Mesothelial cell of epicardium (in vitro differentiated cells): ENCODE measurements around the gene PCDHGA2. TPM values are rescaled to one million over a fixed set of nuclear protein-coding genes. Genes with fewer than 3 reads are reported as not detected.

Source experiments
- DNase-seq, 2 experiments: peaks; one replicate each; pipeline ENCODE4 v3.0.0; 2021; ENCODE audit warnings: low spot score in 2 of 2; ENCODE audit not compliant: unreplicated experiment in 2 of 2
- H3K27ac Mint-ChIP-seq: 2 replicates; pipeline ENCODE4 v1.8.0; 2021; ENCODE audit warnings: mixed read lengths
- H3K27me3 Mint-ChIP-seq: 2 replicates; pipeline ENCODE4 v1.8.0; 2021; ENCODE audit warnings: low read depth, mixed read lengths
- H3K36me3 Mint-ChIP-seq: 2 replicates; pipeline ENCODE4 v1.8.0; 2021; ENCODE audit warnings: mixed read lengths
- H3K4me1 Mint-ChIP-seq: 2 replicates; pipeline ENCODE4 v1.8.0; 2021; ENCODE audit warnings: mixed read lengths
- H3K4me3 Mint-ChIP-seq: 2 replicates; pipeline ENCODE4 v1.8.0; 2021; ENCODE audit warnings: mild to moderate bottlenecking, moderate library complexity, mixed read lengths
- H3K9me3 Mint-ChIP-seq: 2 replicates; pipeline ENCODE4 v1.8.0; 2021; ENCODE audit warnings: mixed read lengths
- total RNA-seq: library from RNA; stranded (reverse); gene quantifications from 3 replicates; pipeline ENCODE4 v1.2.1, GENCODE V29; 2021
- TF ChIP-seq, protein P1 (sequence below): fragments of 200-600 bp; sonication (generic); IDR thresholded peaks from one replicate; pipeline ENCODE4 v1.5.0; 2021; ENCODE audit warnings: antibody characterized with exemption; ENCODE audit not compliant: unreplicated experiment

The PCDHGA2 gene
- total RNA-seq, 1 donor from 2014 or later, result 0.11 TPM

DNA sequence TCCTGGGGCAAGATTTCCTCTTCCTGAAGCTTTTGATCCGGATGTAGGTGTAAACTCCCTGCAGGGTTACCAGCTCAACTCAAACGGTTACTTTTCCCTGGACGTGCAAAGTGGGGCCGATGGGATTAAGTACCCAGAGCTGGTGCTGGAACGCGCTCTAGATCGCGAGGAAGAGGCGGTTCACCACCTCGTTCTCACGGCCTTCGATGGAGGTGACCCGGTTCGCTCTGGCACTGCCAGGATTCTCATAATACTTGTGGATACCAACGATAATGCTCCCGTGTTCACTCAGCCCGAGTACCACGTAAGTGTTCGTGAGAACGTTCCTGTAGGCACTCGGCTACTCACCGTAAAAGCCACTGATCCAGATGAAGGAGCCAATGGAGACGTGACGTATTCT, 17.1 kb downstream of the PCDHGA2 start:
- Mint-ChIP-seq H3K27me3 (no peaks in the 10 kb centered on the region), H3K9me3 (peaks cover 60% of the 10 kb centered on the region), H3K36me3 (peaks cover 9% of the 10 kb centered on the region), H3K4me3 (no peak overlapping the region), H3K4me1 (no peaks in the 10 kb centered on the region), H3K27ac (no peak overlapping the region)
- DNase-seq, result no peak
- TF ChIP-seq, protein P1, sequence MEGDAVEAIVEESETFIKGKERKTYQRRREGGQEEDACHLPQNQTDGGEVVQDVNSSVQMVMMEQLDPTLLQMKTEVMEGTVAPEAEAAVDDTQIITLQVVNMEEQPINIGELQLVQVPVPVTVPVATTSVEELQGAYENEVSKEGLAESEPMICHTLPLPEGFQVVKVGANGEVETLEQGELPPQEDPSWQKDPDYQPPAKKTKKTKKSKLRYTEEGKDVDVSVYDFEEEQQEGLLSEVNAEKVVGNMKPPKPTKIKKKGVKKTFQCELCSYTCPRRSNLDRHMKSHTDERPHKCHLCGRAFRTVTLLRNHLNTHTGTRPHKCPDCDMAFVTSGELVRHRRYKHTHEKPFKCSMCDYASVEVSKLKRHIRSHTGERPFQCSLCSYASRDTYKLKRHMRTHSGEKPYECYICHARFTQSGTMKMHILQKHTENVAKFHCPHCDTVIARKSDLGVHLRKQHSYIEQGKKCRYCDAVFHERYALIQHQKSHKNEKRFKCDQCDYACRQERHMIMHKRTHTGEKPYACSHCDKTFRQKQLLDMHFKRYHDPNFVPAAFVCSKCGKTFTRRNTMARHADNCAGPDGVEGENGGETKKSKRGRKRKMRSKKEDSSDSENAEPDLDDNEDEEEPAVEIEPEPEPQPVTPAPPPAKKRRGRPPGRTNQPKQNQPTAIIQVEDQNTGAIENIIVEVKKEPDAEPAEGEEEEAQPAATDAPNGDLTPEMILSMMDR, result no peak

DNA sequence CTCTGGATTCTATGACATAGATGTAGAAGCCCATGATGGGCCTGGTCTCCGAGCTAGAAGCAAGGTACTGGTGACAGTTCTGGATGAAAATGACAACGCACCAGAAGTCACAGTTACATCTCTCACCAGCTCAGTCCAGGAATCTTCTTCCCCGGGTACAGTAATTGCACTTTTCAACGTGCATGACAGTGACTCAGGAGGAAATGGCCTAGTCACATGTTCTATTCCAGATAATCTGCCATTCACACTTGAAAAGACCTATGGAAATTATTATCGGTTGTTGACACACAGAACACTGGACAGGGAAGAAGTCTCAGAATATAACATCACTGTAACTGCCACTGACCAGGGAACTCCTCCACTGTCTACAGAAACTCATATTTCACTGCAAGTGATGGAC, 17.6 kb downstream of the PCDHGA2 start:
- Mint-ChIP-seq H3K27ac (no peak overlapping the region), H3K4me3 (no peak overlapping the region), H3K9me3 (peaks cover 61% of the 10 kb centered on the region), H3K36me3 (peaks cover 14% of the 10 kb centered on the region), H3K4me1 (no peaks in the 10 kb centered on the region), H3K27me3 (no peaks in the 10 kb centered on the region)
- TF ChIP-seq, protein P1, result no peak
- DNase-seq, result no peak

DNA sequence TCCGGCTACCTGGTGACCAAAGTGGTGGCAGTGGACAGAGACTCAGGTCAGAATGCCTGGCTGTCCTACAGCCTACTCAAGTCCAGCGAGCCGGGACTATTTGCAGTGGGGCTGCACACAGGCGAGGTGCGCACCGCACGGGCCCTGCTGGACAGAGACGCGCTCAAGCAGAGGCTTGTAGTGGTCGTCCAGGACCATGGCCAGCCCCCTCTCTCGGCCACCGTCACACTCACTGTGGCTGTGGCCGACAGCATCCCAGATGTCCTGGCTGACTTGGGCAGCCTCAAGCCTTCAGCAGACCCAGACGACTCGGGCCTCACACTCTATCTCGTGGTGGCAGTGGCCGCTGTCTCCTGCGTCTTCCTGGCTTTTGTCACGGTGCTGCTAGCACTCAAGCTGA, 18.4 kb downstream of the PCDHGA2 start:
- peaks cover 16% of the 10 kb centered on the region for H3K36me3 Mint-ChIP-seq
- no peak overlapping the region for H3K4me3 Mint-ChIP-seq
- peaks cover 65% of the 10 kb centered on the region for H3K9me3 Mint-ChIP-seq
- no peak for DNase-seq
- H3K27ac Mint-ChIP-seq, result no peak overlapping the region
- no peaks in the 10 kb centered on the region for H3K27me3 Mint-ChIP-seq
- TF ChIP-seq, protein P1, result no peak
- no peaks in the 10 kb centered on the region for H3K4me1 Mint-ChIP-seq

DNA sequence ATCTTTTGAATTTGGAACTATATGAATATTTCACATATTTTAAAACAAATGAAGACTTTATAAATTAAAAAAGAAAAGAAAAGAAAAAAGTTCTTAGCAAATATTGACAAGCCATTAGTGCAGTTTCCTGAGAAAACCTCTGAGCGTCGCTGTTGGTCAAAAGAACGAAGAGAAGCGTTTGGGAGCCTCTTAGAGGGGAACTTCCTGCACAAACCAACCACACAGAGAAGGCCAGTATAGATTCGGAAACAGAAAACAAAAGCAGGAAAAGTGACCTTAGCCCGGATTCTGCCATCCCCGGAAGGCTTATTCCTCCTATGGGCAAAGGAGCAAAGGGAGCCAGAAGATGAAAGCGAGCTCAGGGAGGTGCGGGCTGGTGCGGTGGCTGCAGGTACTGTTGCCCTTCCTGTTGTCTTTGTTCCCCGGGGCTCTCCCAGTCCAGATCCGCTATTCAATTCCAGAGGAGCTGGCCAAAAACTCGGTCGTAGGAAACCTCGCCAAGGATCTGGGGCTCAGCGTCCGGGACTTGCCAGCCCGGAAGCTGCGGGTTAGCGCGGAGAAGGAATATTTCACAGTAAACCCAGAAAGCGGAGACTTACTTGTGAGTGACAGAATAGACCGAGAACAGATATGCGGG, 21.3 kb downstream of the PCDHGA2 start, which contains the start of gene PCDHGB2:
Gene PCDHGB2, plus strand, starts transcription at position 205 of the 637 bp plus-strand sequence. Its CDS starts 142 bp downstream, at position 347.
- peaks cover 60% of the 10 kb centered on the region for H3K9me3 Mint-ChIP-seq
- DNase-seq, result no peak
- no peaks in the 10 kb centered on the region for H3K27me3 Mint-ChIP-seq
- no peak within 1 kb of the TSS for H3K4me3 Mint-ChIP-seq
- no peaks in the 10 kb centered on the region for H3K4me1 Mint-ChIP-seq
- TF ChIP-seq, protein P1, result no peak
- H3K36me3 Mint-ChIP-seq, result peaks cover 17% of the 10 kb centered on the region
- no peak within 1 kb of the TSS for H3K27ac Mint-ChIP-seq

DNA sequence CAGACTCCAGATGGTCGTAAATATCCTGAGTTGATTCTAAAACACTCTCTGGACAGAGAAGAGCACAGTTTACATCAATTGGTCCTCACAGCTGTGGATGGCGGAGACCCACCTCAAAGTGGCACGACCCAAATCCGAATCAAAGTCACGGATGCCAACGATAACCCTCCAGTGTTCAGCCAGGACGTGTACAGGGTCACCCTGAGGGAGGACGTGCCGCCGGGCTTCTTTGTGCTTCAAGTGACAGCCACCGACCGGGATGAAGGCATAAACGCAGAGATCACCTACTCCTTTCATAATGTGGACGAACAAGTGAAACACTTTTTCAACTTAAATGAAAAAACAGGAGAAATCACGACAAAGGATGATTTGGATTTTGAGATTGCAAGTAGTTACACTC, 22.1 kb downstream of the PCDHGA2 start:
- DNase-seq, result no peak
- TF ChIP-seq, protein P1, result no peak
- Mint-ChIP-seq H3K36me3 (peaks cover 17% of the 10 kb centered on the region), H3K4me3 (no peak overlapping the region), H3K9me3 (peaks cover 63% of the 10 kb centered on the region), H3K27ac (no peak overlapping the region), H3K4me1 (no peaks in the 10 kb centered on the region), H3K27me3 (no peaks in the 10 kb centered on the region)
